GM21786 (cell line): ENCODE results near the gene AFAP1.

Experiments used
- ATAC-seq: cut with Tn5 transposase; IDR thresholded peaks from one replicate; pipeline ENCODE4 v1.9.1; 2021; ENCODE audit not compliant: unreplicated experiment

Gene AFAP1

GRCh38 chr4:7968262-7968896, 28.7 kb upstream of the AFAP1 start:
- no peak for ATAC-seq

DNA sequence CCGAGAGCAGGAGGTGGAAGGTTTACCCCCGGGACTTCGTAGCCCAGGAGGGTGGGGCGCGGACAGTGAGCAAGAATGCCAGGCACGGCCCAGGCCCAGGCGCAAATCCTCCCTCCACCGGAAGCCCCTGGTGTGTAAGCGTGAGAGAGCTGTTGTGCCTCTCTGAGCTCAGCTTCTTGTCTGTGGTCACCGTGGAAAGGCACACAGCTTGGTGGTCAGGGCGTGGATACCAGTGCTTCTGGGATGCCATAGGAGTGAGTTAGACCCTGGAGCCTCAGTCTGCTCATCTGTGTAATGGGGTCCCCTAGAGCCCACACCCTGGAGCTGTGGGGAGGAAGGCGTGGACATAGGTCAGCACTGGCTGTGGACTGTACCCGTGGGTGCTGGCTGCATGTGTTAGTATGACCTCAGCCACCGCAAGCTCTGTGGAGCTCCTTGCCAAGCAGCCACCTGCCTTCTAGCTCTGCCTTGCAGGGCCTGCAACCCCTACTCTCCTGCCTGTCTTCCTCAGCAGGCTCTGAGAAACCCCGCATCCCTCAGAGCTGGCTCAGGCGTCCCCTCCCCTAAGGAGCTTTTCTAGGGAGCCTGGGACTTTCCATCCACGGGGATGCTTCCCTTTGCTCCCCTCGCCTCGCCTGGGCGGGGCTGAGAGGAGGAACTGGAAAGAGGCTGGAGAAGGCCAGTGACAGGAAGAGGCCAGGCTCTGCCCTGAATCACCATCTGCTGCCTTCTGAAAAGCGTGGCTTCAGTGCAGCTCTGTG, 28.0 kb upstream of the AFAP1 start:
- no peak for ATAC-seq

DNA sequence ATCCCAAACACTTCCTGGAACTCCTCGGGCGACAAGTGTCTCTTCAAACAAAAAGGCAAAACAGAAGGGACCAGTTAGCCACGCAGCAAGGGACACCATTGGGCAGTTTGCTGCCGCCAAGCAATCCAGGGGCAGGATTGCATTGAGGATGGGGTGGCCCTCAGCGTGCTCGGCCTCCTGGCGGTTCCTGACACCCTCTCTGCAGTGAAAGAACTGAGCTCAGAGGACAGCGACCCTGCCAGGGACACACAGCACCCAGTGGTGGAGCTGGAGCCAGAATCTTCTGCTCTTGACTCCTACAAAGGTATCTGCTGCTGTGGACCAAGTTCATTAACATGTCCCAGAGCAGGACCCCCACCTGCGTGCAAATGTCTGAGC, 27.4 kb upstream of the AFAP1 start:
- no peak for ATAC-seq

DNA sequence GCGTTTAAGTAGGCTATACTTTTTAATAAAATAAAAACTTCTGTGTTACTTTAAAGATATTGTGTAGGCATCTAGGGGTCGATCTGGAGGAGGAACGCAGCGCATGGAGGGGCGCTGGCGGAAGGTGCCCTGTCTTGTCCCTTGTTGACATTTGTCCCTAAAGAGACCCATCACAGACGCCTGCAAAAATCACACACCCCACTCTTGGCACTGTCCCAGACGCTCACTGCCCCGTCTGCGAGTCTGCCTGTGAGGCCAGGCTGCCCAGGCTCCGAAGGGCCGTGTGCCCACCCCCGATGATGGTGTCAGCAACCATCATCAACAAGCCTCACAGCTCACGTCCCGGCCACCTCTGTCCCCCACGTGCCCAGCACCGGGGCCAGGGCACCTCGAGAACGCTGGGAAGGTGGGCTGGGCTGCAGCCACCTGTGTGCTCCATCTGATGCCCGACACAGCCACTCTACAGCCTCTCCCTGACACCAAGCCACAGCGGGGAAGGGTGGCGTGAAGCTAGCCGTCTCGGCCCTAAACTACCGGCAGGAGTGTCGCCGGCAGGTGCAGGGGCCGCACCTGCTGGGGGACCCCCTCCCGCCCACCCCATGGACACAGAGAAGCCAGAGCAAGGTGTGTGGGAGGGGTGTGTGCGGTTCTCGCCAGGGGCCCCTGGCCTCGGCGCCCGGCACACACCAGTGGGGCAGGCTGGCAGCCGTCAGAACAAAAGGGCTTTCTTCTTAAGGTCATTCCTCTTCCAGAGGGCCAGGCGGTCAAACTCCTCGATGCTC, 26.8 kb upstream of the AFAP1 start:
- no peak for ATAC-seq

- no peak for ATAC-seq
Observed at GRCh38 chr4:7964890-7965662, 25.4 kb upstream of the AFAP1 start.

DNA sequence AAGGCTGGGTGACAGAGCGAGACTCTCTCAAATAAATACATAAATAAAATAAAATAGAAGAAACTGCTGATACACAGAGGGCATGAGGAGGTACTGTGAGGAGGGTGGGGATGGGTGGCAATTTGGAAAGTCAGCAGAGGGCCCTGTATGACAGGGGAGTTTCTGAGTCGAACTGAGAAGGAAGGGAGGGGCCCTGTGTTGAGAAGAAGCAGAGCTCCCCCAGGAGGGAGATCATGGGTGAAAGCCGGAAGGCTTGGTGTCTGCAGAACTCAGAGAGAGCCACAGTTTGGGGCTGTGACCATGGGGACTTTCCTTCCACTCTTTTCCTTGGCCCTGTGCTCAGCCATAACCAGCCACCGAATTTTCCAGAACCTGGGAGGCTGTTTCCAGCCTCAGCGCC, 24.8 kb upstream of the AFAP1 start:
- no peak for ATAC-seq

- no peak for ATAC-seq
Observed at GRCh38 chr4:7963691-7964090, 24.0 kb upstream of the AFAP1 start.

GRCh38 chr4:7962609-7963508, 23.2 kb upstream of the AFAP1 start:
- ATAC-seq = no peak

DNA sequence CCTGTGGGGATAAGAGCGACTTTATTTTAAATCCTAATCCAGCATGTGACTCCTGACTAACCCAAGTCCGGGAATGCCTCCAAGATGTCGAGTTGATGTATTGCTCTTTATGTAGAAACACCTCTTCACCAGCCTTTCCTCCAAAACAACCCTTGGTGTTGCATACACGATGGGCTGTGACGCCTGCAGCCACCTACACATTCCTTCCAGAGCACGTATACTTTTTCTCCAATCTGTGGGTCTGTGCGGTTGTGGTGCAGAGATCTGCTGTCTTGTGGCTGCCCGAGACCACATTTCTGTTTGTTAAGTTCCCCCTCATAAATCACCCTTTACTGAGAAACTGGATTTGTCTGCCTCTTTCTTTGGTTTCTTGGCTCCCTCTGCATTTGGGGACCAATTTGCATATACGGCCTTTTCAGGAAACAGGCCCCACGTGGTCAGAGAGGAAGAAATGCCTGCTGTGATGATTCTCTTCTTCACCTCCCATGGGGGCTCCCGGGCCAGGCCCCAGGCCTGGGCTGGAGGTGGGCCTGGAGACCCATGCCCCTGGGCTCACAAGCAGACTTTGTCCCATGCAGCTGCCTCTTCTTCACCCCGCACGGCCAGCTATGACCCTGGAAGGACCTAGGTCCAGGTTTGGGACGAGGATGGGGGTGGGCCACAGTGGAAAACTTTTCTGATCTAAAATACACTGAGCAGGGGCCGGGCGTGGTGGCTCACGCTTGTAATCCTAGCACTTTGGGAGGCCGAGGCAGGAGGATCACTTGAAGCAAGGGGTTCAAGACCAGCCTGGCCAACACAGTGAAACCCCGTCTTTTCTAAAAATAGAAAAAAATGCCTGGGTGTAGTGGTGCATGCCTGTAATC, 21.4 kb upstream of the AFAP1 start:
- ATAC-seq = peak; percentile 58

DNA sequence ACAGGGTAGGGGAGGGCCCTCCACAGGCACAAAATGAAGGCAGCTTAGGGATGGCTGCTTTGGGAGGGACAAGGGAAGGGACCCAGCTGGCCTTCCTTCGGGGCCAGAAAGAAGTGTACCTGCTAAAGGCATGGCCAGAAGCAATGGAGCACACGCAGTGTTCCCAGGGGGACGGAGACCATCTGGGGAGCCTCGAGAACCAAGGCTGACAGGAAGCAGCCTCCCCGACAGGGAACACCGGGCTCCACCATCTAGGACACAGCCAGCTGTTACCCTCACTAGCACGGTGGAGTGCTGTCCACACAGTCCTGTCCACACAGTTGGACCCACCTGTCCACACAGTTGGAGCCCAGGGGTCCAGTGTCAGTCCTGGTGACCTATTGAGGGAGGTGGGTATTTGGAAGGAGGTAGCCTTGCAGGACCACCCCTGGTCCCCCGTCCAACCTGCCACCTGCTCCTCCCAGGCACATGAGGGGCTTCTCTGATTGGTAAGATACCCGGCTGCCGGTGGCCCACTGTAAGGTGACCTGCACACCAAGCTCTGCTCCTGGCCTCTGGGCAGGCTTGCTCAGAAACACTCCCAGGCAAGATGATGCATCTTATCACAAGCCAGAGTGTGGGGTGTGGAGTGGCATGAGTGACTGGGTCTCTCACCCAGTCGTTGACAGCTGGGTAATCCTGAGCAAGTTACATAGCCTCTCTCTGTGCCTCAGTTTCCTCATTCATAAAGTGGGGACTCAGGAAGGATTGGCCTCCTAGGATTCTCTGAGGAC, 20.5 kb upstream of the AFAP1 start:
- ATAC-seq = no peak

DNA sequence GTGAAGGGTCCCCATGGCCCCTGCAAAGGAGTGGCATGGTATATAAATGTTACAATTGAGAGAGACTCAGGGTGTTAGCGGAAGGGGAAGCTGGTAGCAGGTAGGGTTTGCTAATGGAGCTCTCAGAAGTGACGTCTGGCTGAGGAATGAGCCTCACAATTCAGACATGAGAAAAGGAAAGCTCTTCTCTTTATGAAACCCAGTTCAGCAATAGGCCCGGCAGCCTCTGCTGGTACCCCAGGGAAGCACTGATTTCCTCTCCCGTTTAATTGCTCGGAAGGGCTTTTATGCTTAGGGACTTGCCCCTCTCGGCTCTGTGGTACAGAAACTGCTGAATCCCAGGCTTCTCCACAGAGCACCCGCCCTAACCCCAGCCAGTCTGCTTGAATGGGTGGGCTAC, 19.4 kb upstream of the AFAP1 start:
- ATAC-seq = no peak

- no peak for ATAC-seq
Observed at GRCh38 chr4:7956934-7957656, 17.4 kb upstream of the AFAP1 start.

- no peak for ATAC-seq
Observed at GRCh38 chr4:7956270-7956808, 16.7 kb upstream of the AFAP1 start.

DNA sequence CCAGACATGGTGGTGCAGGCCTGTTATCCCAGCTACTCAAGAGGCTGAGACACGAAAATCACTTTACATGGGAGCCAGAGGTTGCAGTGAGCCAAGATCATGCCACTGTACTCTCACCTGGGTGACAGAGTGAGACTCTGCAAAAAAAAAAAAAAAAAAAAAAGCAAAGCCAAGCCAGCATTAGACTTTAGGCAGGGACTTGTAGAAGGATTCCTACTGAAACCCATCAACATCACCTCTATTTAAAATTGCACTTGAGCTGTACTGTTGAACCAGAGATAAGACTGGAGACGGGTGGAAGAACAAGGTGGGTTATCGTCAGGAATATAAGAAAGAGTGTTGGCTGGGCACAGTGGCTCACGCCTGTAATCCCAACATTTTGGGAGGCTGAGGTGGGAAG, 15.7 kb upstream of the AFAP1 start:
- ATAC-seq = no peak

GRCh38 chr4:7952615-7953014, 13.0 kb upstream of the AFAP1 start:
- no peak for ATAC-seq

DNA sequence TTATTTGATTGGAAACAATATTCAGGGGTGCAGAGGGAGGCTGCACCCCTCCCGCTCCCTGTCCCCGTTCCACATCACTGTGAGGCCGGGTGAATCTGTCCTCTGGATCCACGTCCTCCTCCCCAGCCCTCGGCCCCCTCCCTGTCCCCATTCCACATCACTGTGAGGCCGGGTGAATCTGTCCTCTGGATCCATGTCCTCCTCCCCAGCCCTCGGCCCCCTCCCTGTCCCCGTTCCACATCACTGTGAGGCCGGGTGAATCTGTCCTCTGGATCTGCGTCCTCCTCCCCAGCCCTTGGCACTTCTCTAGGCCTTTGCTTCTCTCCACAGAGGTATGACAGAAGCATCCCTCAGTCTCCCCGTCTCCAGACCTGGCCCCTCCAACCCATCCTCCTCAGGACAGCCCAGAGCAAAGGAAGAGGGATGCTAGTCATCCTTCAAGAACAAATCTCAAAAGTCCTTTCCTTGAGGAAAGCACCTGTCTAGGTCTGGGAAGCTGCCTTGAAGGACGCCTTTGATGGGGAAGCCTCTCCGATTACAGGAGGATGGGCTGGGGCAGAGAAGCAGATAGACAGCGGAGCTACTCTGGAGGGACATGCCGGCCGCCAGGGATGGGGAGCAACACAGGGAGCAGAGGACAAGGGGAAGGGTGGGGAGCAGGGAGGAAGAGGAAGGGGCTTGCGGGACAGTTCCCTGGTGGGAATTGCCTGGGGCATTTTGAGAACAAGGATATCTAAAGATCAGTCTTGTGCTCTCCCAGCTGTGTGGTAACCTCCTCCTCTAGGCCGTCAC, 10.8 kb upstream of the AFAP1 start:
- ATAC-seq = no peak

DNA sequence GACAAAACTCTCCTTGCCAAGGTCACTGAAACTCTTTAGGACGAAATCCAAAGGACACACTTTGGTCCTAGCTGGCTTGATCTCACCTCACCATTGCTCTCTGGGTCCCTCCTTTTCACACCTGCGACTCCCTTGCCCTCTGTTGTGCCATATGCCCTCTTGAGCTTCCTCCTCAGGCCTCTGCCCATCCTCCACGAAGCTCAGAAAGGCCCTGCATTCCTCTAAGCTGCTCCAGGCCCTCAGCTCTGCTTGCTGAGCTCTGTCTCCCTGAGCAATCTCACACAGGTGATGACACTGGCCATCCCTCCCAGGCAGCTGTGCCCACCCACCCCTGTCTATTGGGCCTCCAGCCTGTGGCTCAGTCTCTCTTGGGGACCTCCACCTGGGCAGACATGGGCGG, 10.1 kb upstream of the AFAP1 start:
- no peak for ATAC-seq
